RWPE1 (cell line): Measurements from ENCODE around the gene ADGRG1.

Experiments
- CTCF ChIA-PET: fragments of 350-600 bp; sonication (Branson Sonifier 250); formaldehyde crosslinking; extraction: SDS; loops from one replicate; lab custom pipeline; 2021; lab: Yijun Ruan, JAX
- POLR2A ChIA-PET: fragments of 400-600 bp; formaldehyde crosslinking; extraction: SDS; loops from one replicate; lab custom pipeline; 2020; ENCODE audit warnings: antibody characterized with exemption; ENCODE audit not compliant: low non-redundant PET; lab: Yijun Ruan, JAX
- DNase-seq: peaks from one replicate; pipeline ENCODE4 v3.0.0; 2012; ENCODE audit warnings: low spot score
- H3K27ac ChIP-seq: fragments of 450-650 bp; 2 replicates; pipeline ENCODE4 v1.5.1; 2017
- CTCF ChIP-seq: fragments of 450-650 bp; conservative IDR thresholded peaks from 2 replicates; pipeline ENCODE4 v1.5.1; 2017; ENCODE audit warnings: low read depth, mild to moderate bottlenecking

The ADGRG1 gene

GRCh38 chr16:57614536-57614935 is 13.9 kb upstream of the ADGRG1 start:
- ChIA-PET POLR2A (interaction anchor here (0.6 kb wide), 1 partner anchor 173 kb away, joined by 3 read pairs; no protein-coding TSS in a partner anchor), CTCF (interaction anchor here (1.6 kb wide), 1 partner anchor 34 kb away, joined by 4 read pairs; no protein-coding TSS in a partner anchor)
- TF ChIP-seq CTCF = no peak
- no peak for DNase-seq
- H3K27ac ChIP-seq = peak overlapping the region; percentile 27; the same call in 1 of the 2 replicates

GRCh38 chr16:57614944-57615343 is 13.5 kb upstream of the ADGRG1 start:
- ChIA-PET CTCF (interaction anchor here (1.6 kb wide), 1 partner anchor 33 kb away, joined by 4 read pairs; no protein-coding TSS in a partner anchor), POLR2A (no interaction called here)
- H3K27ac ChIP-seq = peak overlapping the region; percentile 27; the same call in 1 of the 2 replicates
- TF ChIP-seq CTCF = no peak
- no peak for DNase-seq

GRCh38 chr16:57615813-57616212 is 12.6 kb upstream of the ADGRG1 start:
- H3K27ac ChIP-seq = peak overlapping the region; percentile 11; the same call in 1 of the 2 replicates
- TF ChIP-seq CTCF = no peak
- ChIA-PET POLR2A (no interaction called here), CTCF (interaction anchor here (0.6 kb wide), 1 partner anchor 103 kb away, joined by 7 read pairs; no protein-coding TSS in a partner anchor)
- no peak for DNase-seq

- TF ChIP-seq CTCF = no peak
- ChIA-PET CTCF (interaction anchor here (0.6 kb wide), 1 partner anchor 104 kb away, joined by 7 read pairs; no protein-coding TSS in a partner anchor), POLR2A (no interaction called here)
Observed at GRCh38 chr16:57616241-57616640, 12.2 kb upstream of the ADGRG1 start.

GRCh38 chr16:57616876-57617275 is 11.6 kb upstream of the ADGRG1 start:
- DNase-seq = no peak
- H3K27ac ChIP-seq = peak overlapping the region; percentile 95
- ChIA-PET CTCF (no interaction called here), POLR2A (no interaction called here)
- no peak for TF ChIP-seq CTCF

More at GRCh38 chr16:57616241-57616640, 12.2 kb upstream of the ADGRG1 start:
- peak overlapping the region; percentile 11; the same call in 1 of the 2 replicates for H3K27ac ChIP-seq
- DNase-seq = no peak

GRCh38 chr16:57617604-57618111 is 10.8 kb upstream of the ADGRG1 start:
- peak overlapping the region; percentile 95 for H3K27ac ChIP-seq
- ChIA-PET POLR2A (no interaction called here), CTCF (interaction anchor here (1.0 kb wide), 1 partner anchor 17 kb away, joined by 3 read pairs; no protein-coding TSS in a partner anchor)
- DNase-seq = no peak
- TF ChIP-seq CTCF = no peak
